GM18505 (cell line): ENCODE measurements around the gene FHDC1.

Experiments used
- ATAC-seq: cut with Tn5 transposase; IDR thresholded peaks from one replicate; pipeline ENCODE4 v1.9.1; 2021; ENCODE audit not compliant: unreplicated experiment
- POLR2A ChIP-seq: IDR thresholded peaks from 4 replicates; pipeline ENCODE4 v1.6.1; 2011; ENCODE audit warnings: borderline replicate concordance; ENCODE audit not compliant: insufficient read depth, insufficient read length; ENCODE audit errors: extremely low read depth

Gene FHDC1

GRCh38 chr4:152974468-152975379, 38.6 kb downstream of the FHDC1 start:
- no peak for TF ChIP-seq POLR2A
- ATAC-seq = no peak

GRCh38 chr4:152975380-152976211, 39.5 kb downstream of the FHDC1 start:
- no peak for TF ChIP-seq POLR2A
- no peak for ATAC-seq

- ATAC-seq = no peak
- TF ChIP-seq POLR2A = no peak
These were observed 40.2 kb downstream of the FHDC1 start for GRCh38 chr4:152976212-152976761.

GRCh38 chr4:152979731-152980330, 43.7 kb downstream of the FHDC1 start:
- ATAC-seq = no peak
- TF ChIP-seq POLR2A = no peak

- ATAC-seq = no peak
- TF ChIP-seq POLR2A = no peak
These were observed 45.2 kb downstream of the FHDC1 start for GRCh38 chr4:152981278-152981677.

GRCh38 chr4:152981842-152982241, 45.7 kb downstream of the FHDC1 start:
- ATAC-seq = no peak
- TF ChIP-seq POLR2A = no peak

- TF ChIP-seq POLR2A = no peak
- ATAC-seq = no peak
These were observed 47.1 kb downstream of the FHDC1 start for GRCh38 chr4:152983221-152983620.

GRCh38 chr4:152983774-152984411, 47.8 kb downstream of the FHDC1 start:
- ATAC-seq = no peak
- TF ChIP-seq POLR2A = no peak

- no peak for TF ChIP-seq POLR2A
- ATAC-seq = no peak
These were observed 52.8 kb downstream of the FHDC1 start for GRCh38 chr4:152988721-152989553.

GRCh38 chr4:152989554-152989970, 53.4 kb downstream of the FHDC1 start:
- TF ChIP-seq POLR2A = no peak
- no peak for ATAC-seq

GRCh38 chr4:152990471-152991131, 54.5 kb downstream of the FHDC1 start:
- ATAC-seq = no peak
- no peak for TF ChIP-seq POLR2A

- ATAC-seq = no peak
- no peak for TF ChIP-seq POLR2A
These were observed 55.3 kb downstream of the FHDC1 start for GRCh38 chr4:152991398-152991797.

GRCh38 chr4:152992027-152992426, 55.9 kb downstream of the FHDC1 start:
- ATAC-seq = no peak
- TF ChIP-seq POLR2A = no peak
